Prostate gland (tissue), 2 donors: Measurements from ENCODE around the gene ELF3. TPM values are rescaled to one million over a fixed set of nuclear protein-coding genes. Genes with fewer than 3 reads are reported as not detected.
A peak's percentile ranks its signal among the peaks of the same experiment; 100 is the strongest.
"Not testable (repeated sequence)": the region's sequence is repeated elsewhere in the genome, so short reads cannot be mapped to it uniquely, and the experiment has no call there.

Experiments
- DNase-seq: peaks from one replicate; pipeline ENCODE4 v3.0.0-alpha.2; 2019; ENCODE audit warnings: low spot score
- H3K27ac ChIP-seq, 2 donors: fragments of 200-600 bp; sonication (generic); 2 replicates each; pipeline ENCODE4 v1.5.1; 2017 to 2019
- H3K27me3 ChIP-seq: fragments of 200-600 bp; sonication (generic); replicated peaks from 2 replicates; pipeline ENCODE4 v1.5.1; 2019; ENCODE audit not compliant: insufficient read depth
- H3K36me3 ChIP-seq, 2 donors: fragments of 200-600 bp; sonication (generic); 1 replicate in 1 of 2; 2 replicates in 1 of 2; pipeline versions ENCODE4 v1.5.1 to v1.8.1; 2017 to 2019
- H3K4me1 ChIP-seq: fragments of 200-600 bp; sonication (generic); replicated peaks from 2 replicates; pipeline ENCODE4 v1.5.1; 2019
- H3K4me3 ChIP-seq, 2 donors: fragments of 200-600 bp; sonication (generic); 2 replicates each; pipeline ENCODE4 v1.5.1; 2017 to 2019
- H3K9me3 ChIP-seq: fragments of 200-600 bp; sonication (generic); 2 replicates; pipeline ENCODE4 v1.5.1; 2017
- CTCF ChIP-seq, 4 experiments: fragments of 200-600 bp in 2 of 4; fragments of 450-650 bp in 2 of 4; sonication (generic) in 2 of 4; IDR thresholded peaks; 1 replicate in 3 of 4; 2 replicates in 1 of 4; pipeline ENCODE4 v1.5.1; 2016 to 2019; ENCODE audit warnings: antibody characterized with exemption in 4 of 4, mild to moderate bottlenecking in 2 of 4, moderate library complexity in 2 of 4
- POLR2A ChIP-seq: fragments of 450-650 bp; IDR thresholded peaks from one replicate; pipeline ENCODE4 v1.6.1; 2016; ENCODE audit warnings: antibody characterized with exemption, mild to moderate bottlenecking
- POLR2AphosphoS5 ChIP-seq: sonication (generic); formaldehyde crosslinking; IDR thresholded peaks from one replicate; pipeline ENCODE4 v1.6.1; 2017; ENCODE audit warnings: antibody characterized with exemption
- WGBS: methylation state at CpG from one replicate; pipeline ENCODE4 v1.1.5; 2018; 5-methylcytosine and 5-hydroxymethylcytosine counted together
- intact Hi-C: fragments of 100-400 bp; cut with DNase I; formaldehyde crosslinking; loops from one replicate; pipeline ENCODE4 v1.14.2; 2022
- total RNA-seq, 2 donors: library from RNA; depleted of rRNA; stranded (reverse); fragments of >200 nt; gene quantifications; one replicate each; pipeline ENCODE4 v1.1.0, GENCODE V29; 2016

The ELF3 gene
- total RNA-seq, 2 donors from 2014 or later, result 74.4 to 191 TPM

- TF ChIP-seq POLR2A, result peak; percentile 10
- TF ChIP-seq POLR2AphosphoS5, result peak; percentile 98
- TF ChIP-seq CTCF (IDR thresholded peaks at IDR 0.05), result peak in 1 of 4 experiments; percentile 19
Observed at GRCh38 chr1:202046227-202046626, 35.8 kb downstream of the ELF3 start.

DNA sequence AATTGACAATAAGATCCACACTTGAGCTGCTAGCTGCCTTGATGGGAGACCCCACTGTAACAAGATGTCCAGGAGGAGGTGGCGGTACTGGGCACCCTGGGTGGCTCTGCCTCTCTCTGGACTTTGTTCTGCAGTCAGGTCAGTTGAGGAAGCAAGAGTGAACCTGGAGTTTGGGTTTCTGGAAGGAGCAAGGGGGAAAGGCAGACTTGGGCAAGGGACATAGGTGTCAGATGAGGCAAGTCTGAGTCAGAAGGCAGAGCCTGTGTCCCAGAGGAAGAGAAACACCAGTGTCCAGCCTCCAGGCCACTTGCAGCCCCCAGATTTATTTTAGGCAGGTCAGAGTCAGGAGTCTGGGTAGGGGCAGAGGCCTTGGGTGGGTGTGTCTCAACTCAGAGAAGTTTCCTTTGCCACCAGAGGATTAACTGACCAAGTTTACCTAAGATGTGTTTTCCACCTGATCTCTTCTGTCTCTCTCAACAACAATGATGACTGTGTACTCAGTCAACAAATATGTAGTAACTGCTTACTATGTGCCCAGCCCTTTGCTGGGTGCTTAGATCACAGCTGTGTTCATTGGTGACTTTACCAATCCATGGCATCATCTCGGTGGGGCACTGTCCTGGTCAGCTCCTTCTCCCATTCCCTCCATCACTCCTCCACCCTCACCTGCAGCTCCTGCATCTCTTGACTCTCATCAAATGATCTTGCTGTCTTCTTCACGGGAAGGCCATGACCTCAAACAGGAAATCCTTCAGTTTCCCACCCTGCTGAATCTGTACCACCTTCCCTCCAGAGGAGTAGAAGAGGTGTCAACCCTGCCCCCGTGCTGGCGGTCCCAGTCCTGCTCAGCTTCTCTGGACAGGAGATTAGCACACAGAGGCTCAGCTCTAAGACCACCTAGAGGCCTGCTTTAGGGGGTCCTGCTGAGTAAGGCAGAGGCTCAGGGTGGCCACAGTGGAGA, 36.6 kb downstream of the ELF3 start:
- H3K36me3 ChIP-seq, result no peaks in the 10 kb centered on the region
- intact Hi-C loops, result no loop called here
- peaks cover 11% of the 10 kb centered on the region for H3K4me1 ChIP-seq
- peak overlapping the region; percentile 76 to 86 for H3K27ac ChIP-seq
- no peaks in the 10 kb centered on the region for H3K9me3 ChIP-seq
- no peak overlapping the region for H3K4me3 ChIP-seq
- peak; percentile 33 for DNase-seq
- H3K27me3 ChIP-seq, result no peaks in the 10 kb centered on the region
- 74% methylated on average over 5 of the region's 5 CpGs for WGBS
- TF ChIP-seq POLR2AphosphoS5 (peak; percentile 25), CTCF (IDR thresholded peaks at IDR 0.05) (no peak)

More at GRCh38 chr1:202046227-202046626, 35.8 kb downstream of the ELF3 start:
- Histone ChIP-seq H3K4me3 (no peak overlapping the region), H3K9me3 (no peaks in the 10 kb centered on the region), H3K36me3 (no peaks in the 10 kb centered on the region), H3K27ac (peak overlapping the region; percentile 76 to 86), H3K4me1 (peaks cover 11% of the 10 kb centered on the region), H3K27me3 (no peaks in the 10 kb centered on the region)
- peak; percentile 94 for DNase-seq
- WGBS, result 60% methylated on average over 3 of the region's 3 CpGs
- intact Hi-C loops, result no loop called here

DNA sequence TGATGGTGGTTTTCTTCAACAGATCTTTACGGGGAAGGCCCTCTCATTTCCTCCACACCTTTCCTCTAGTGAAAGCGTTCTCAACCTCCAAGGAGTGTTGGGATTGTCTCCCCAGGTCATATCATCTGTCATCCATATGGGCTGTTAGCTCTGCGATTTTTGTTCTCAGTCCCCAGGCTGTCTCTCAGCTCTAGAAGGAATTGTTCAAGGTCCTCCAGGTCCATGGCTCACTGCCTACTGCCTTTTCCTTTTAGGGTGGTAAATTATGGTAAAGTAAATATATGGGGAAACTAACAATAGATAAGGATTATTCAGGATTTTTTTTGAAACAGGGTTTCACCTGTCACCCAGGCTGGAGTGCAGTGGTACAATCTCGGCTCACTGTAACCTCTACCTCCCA, 37.6 kb downstream of the ELF3 start:
- intact Hi-C loops, result no loop called here
- no peaks in the 10 kb centered on the region for H3K9me3 ChIP-seq
- no peak overlapping the region for H3K4me3 ChIP-seq
- WGBS, result 70% methylated on average over 4 of the region's 4 CpGs
- H3K27me3 ChIP-seq, result no peaks in the 10 kb centered on the region
- no peaks in the 10 kb centered on the region for H3K36me3 ChIP-seq
- no peak for TF ChIP-seq CTCF (IDR thresholded peaks at IDR 0.05)
- no peak for TF ChIP-seq POLR2A
- no peak for TF ChIP-seq POLR2AphosphoS5
- peak overlapping the region in 1 of 2 donors; percentile 86 for H3K27ac ChIP-seq
- DNase-seq, result no peak
- peaks cover 11% of the 10 kb centered on the region for H3K4me1 ChIP-seq

DNA sequence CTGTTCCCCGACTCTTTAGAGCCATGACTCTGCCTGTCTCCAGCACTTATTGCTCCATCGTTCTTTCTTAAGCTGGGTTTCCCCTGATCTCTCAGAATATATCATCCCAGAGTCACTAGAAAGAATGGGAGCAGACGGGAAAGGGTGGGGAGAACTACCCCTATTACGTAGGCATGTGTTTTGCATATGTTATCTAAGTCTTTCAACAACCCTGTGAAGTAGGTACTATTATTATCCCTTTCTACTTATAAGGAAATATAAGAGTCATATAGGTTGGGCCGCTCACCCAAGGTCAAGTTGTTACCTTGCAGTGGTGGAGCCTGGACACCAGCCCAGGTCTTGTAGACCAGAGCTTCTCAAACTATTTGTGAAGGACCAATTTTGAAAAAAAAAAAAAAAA, 38.7 kb downstream of the ELF3 start:
- H3K4me3 ChIP-seq, result no peak overlapping the region
- intact Hi-C loops, result no loop called here
- WGBS, result 91% methylated on average over 5 of the region's 5 CpGs
- H3K27ac ChIP-seq, result no peak overlapping the region
- TF ChIP-seq POLR2A, result no peak
- TF ChIP-seq POLR2AphosphoS5, result no peak
- no peak for TF ChIP-seq CTCF (IDR thresholded peaks at IDR 0.05)
- DNase-seq, result no peak
- H3K4me1 ChIP-seq, result peaks cover 11% of the 10 kb centered on the region
- no peaks in the 10 kb centered on the region for H3K27me3 ChIP-seq
- no peaks in the 10 kb centered on the region for H3K9me3 ChIP-seq
- H3K36me3 ChIP-seq, result no peaks in the 10 kb centered on the region

GRCh38 chr1:202054094-202054493, 43.7 kb downstream of the ELF3 start:
- Histone ChIP-seq H3K27ac (no peak overlapping the region), H3K4me1 (peaks cover 3% of the 10 kb centered on the region), H3K36me3 (no peaks in the 10 kb centered on the region), H3K9me3 (no peaks in the 10 kb centered on the region), H3K4me3 (no peak overlapping the region), H3K27me3 (no peaks in the 10 kb centered on the region)
- TF ChIP-seq POLR2AphosphoS5 (no peak), CTCF (IDR thresholded peaks at IDR 0.05) (no peak), POLR2A (no peak)
- 93% methylated on average over 7 of the region's 7 CpGs for WGBS
- intact Hi-C loops, result no loop called here
- no peak for DNase-seq

GRCh38 chr1:202054673-202055072, 44.3 kb downstream of the ELF3 start:
- H3K27ac ChIP-seq, intact Hi-C loops, H3K9me3 ChIP-seq, H3K36me3 ChIP-seq, H3K27me3 ChIP-seq, H3K4me3 ChIP-seq, DNase-seq, H3K4me1 ChIP-seq: not testable (repeated sequence)
- WGBS, result 84% methylated on average over 4 of the region's 4 CpGs
